GM12892 (cell line): ENCODE measurements around the gene E2F1.

Source experiments
- POLR2A ChIP-seq: IDR thresholded peaks from 2 replicates; pipeline ENCODE4 v1.6.1; 2011; ENCODE audit warnings: low read depth, low read length, control low read depth
- POLR2AphosphoS5 ChIP-seq: IDR thresholded peaks from 2 replicates; pipeline ENCODE4 v1.6.1; 2011; ENCODE audit warnings: low read depth, low read length, control low read depth

GRCh38 chr20:33681288-33681687, 4.9 kb downstream of the E2F1 start:
- TF ChIP-seq POLR2A (no peak), POLR2AphosphoS5 (no peak)
